Measurements from ENCODE around the gene MYLK4. TPM values are rescaled to one million over a fixed set of nuclear protein-coding genes. Genes with fewer than 3 reads are reported as not detected.

The MYLK4 gene
- total and polyA plus RNA-seq, 2 donors (not counting 3 experiments of a cell fraction or from before 2014, with no cell fraction given), result 0.41 to 0.62 TPM

- DNase-seq (ENCODE audit: low read depth, low spot score), result no peak
- H3K4me2 ChIP-seq (ENCODE audit: insufficient read depth, low read length), result no peak overlapping the region
- dilution Hi-C loops (cut with MboI; ENCODE audit: extremely low pct_ligation_motif_present, low sequenced_read_pairs), result no loop called here
- H3K4me3 ChIP-seq (replicated peaks in 1 of 3; ENCODE audit: insufficient read depth in 1 of 3, low read depth in 1 of 3, low read length in 3 of 3), result no peak overlapping the region
- H3K9me3 ChIP-seq (replicated peaks; ENCODE audit: control insufficient read depth, insufficient read depth, low read length), result no peaks in the 10 kb centered on the region
- H3K4me1 ChIP-seq (ENCODE audit: control insufficient read depth, extremely low read depth, insufficient read depth, low read length), result no peaks in the 10 kb centered on the region
- no peaks in the 10 kb centered on the region for H4K20me1 ChIP-seq (replicated peaks; ENCODE audit: control insufficient read depth, extremely low read depth, insufficient read depth, low read length)
- H3K9ac ChIP-seq (replicated peaks; ENCODE audit: extremely low read depth, insufficient read depth, low read length), result no peak overlapping the region
- H2AFZ ChIP-seq (ENCODE audit: low read depth, low read length), result no peak overlapping the region
- ChIA-PET POLR2A (no interaction called here), CTCF (interaction anchor here (1.1 to 2.2 kb wide), 3 partner anchors 14 to 29 kb away, joined by 3 to 12 read pairs (median 3); partner anchors contain the start of gene MYLK4)
- no TSS peak for BruUV-seq (replicated peaks)
- H3K9me1 ChIP-seq (replicated peaks; ENCODE audit: control insufficient read depth, extremely low read depth, insufficient read depth, low read length), result no peaks in the 10 kb centered on the region
- no peaks in the 10 kb centered on the region for H3K79me2 ChIP-seq (ENCODE audit: control insufficient read depth, insufficient read depth, low read length)
- no peak for FAIRE-seq
- intact Hi-C loops (cut with micrococcal nuclease), result no loop called here
- no peaks in the 10 kb centered on the region for H3K36me3 ChIP-seq (ENCODE audit: control insufficient read depth in 2 of 2, extremely low read depth in 1 of 2, insufficient read depth in 2 of 2, low read length in 2 of 2)
- no peaks in the 10 kb centered on the region for H3K27me3 ChIP-seq (ENCODE audit: control insufficient read depth in 2 of 2, insufficient read depth in 2 of 2, low read length in 2 of 2)
- no peak overlapping the region for H3K27ac ChIP-seq (ENCODE audit: insufficient read depth, low read depth, low read length)
- TF ChIP-seq POLR2A (IDR thresholded peaks at IDR 0.05; ENCODE audit: low read depth, low read length), result no peak
- no peak for TF ChIP-seq JUN (IDR thresholded peaks at IDR 0.05; ENCODE audit: borderline replicate concordance, insufficient read depth, insufficient read length, low read depth)
- no peak for TF ChIP-seq CTCF (IDR thresholded peaks at IDR 0.05; ENCODE audit: extremely low read depth in 1 of 2, insufficient read depth in 1 of 2, low read depth in 1 of 2, low read length in 2 of 2)
- TF ChIP-seq, protein P1, sequence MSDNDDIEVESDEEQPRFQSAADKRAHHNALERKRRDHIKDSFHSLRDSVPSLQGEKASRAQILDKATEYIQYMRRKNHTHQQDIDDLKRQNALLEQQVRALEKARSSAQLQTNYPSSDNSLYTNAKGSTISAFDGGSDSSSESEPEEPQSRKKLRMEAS (IDR thresholded peaks at IDR 0.05; ENCODE audit: insufficient read depth, insufficient read length), result no peak
- no peak for TF ChIP-seq MYC (IDR thresholded peaks at IDR 0.05; ENCODE audit: low read depth, low read length)
Observed at GRCh38 chr6:2732503-2733089, 18.1 kb downstream of the MYLK4 start.
